ENCODE data around the gene EPB41L1. TPM values are rescaled to one million over a fixed set of nuclear protein-coding genes. Genes with fewer than 3 reads are reported as not detected.

The EPB41L1 gene
- total RNA-seq, 1 experiment from 2014 or later: 5.9 TPM

DNA sequence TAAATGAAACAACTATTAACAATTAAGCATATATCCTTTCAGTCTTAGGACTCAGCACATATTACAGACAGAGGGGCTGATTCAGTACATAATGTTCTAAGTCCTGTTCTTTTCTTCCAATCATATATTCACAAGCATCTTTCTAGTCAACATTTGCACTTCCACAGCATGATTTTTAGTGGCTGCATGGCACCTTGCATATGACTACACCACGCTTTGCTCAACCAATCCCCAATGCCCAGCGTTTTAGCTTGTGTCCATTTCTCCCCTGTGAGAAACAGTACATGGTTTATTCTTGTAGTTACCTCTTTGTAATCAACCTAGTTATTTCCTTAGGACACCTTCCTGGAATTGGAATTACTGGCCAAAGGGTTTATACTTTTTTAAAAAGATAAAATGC lies 115.0 kb downstream of the EPB41L1 start:
- H4K20me1 ChIP-seq (ENCODE audit: insufficient read depth, low read depth, low read length): no peaks in the 10 kb centered on the region
- no peak overlapping the region for H3K4me2 ChIP-seq (ENCODE audit: low read depth, low read length, poor library complexity, severe bottlenecking)
- no peaks in the 10 kb centered on the region for H3K4me1 ChIP-seq (ENCODE audit: low read length)
- H3K36me3 ChIP-seq (ENCODE audit: insufficient read depth, low read length): no peaks in the 10 kb centered on the region
- no peak overlapping the region for H3K9ac ChIP-seq (ENCODE audit: low read length)
- no peaks in the 10 kb centered on the region for H3K27me3 ChIP-seq (ENCODE audit: low read length)
- H3K79me2 ChIP-seq (ENCODE audit: low read length): no peaks in the 10 kb centered on the region
- H3K9me3 ChIP-seq (ENCODE audit: low read length): no peaks in the 10 kb centered on the region
- no peak overlapping the region for H3K27ac ChIP-seq (ENCODE audit: low read length)
- no peak overlapping the region for H2AFZ ChIP-seq (ENCODE audit: low read length)
- DNase-seq: peak; percentile 33
- no peak overlapping the region for H3K4me3 ChIP-seq (ENCODE audit: low read length)
- H3K9me2 ChIP-seq (replicated peaks; ENCODE audit: insufficient read depth, low read length): no peaks in the 10 kb centered on the region

DNA sequence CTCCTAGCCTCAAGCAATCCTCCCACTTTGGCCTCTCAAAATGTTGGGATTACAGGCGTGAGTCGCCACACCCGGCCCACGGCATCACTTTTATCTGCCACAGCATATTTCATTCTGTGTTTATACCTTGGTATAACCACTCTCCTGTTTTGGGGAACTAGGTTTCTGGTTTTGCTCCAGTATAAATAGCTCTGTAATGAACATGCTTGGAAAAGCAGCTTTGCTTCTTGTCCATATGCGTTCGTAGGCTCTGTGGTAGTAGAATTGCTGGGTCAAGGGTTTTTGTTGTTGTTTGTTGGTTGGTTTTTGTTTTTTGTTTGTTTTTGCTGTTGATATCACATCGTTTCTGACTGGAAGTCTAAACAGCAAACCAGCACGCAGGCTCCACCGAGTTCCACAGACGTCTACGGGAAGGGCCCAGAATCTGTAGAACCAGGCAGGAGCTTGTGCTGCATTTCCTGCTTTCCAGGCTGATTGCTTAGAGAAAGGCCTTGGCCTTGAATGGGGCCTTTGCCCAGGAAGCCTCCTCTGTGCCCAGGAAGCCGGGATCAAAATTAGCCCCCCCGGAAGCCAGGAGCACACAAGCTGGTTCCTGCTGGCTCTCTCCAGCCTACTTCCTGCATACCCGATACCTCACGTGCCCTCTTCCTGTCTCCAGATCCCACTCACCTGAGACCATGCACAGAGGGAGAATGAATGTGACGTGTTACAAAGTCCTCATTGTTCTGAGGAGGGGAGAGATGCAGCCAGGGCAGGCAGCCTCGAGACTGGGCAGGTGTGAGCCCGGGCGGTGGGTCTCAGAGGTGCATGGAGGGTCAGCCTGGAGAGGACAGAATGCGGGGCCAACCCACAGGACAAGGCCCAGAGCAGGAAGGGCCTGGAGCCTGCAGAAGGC lies 116.5 kb downstream of the EPB41L1 start:
- no peak overlapping the region for H3K9ac ChIP-seq (ENCODE audit: low read length)

DNA sequence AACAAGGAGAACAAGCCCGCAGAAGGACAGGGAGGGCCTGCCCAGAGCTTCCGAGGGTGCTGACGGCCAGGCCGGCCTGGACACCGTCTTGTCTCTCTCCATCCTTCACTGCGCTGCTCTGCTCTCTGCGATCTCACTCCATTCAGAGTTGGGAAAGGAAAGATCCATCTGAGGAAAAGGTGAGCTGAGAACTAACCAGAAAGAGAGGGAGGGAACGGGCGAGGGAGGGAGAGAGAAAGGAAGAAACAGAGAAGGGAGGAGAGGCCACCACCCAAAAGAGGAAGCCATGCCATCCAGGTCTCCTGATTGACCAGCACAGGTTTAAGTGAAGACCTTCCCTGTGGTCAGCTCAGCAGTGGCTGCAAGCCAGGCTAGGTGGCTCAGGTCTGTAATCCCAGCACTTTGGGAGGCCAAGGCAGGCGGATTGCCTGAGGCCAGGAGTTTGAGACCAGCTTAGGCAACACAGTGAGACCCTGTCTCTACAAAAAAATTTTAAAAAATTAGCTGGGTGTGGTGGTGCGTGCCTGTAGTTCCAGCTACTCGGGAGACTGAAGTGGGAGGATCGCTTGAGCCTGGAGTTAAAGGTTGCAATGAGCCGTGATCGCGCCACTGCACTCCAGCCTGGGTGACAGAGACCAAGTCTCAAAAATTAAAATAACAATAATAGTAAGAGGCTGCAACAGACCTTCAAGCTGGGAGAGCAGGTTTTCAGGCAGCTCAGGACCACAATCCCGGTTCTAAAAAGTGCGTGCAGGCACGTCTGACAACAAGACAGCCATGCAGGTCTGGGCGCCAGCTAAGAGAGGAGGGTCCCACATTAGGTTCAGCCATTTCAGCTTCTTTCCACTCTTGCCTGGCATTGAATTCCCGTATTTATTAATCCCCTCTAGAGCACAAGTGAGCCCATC lies 117.4 kb downstream of the EPB41L1 start:
- no peaks in the 10 kb centered on the region for H3K79me2 ChIP-seq (ENCODE audit: low read length)
- no peaks in the 10 kb centered on the region for H3K27me3 ChIP-seq (ENCODE audit: low read length)
- no peak overlapping the region for H3K4me3 ChIP-seq (ENCODE audit: low read length)
- H3K9me2 ChIP-seq (replicated peaks; ENCODE audit: insufficient read depth, low read length): no peaks in the 10 kb centered on the region
- no peak overlapping the region for H3K4me2 ChIP-seq (ENCODE audit: low read depth, low read length, poor library complexity, severe bottlenecking)
- H3K9me3 ChIP-seq (ENCODE audit: low read length): no peaks in the 10 kb centered on the region
- DNase-seq: peak; percentile 25
- no peak overlapping the region for H2AFZ ChIP-seq (ENCODE audit: low read length)
- no peak overlapping the region for H3K27ac ChIP-seq (ENCODE audit: low read length)
- no peaks in the 10 kb centered on the region for H3K36me3 ChIP-seq (ENCODE audit: insufficient read depth, low read length)
- no peak overlapping the region for H3K9ac ChIP-seq (ENCODE audit: low read length)
- no peaks in the 10 kb centered on the region for H4K20me1 ChIP-seq (ENCODE audit: insufficient read depth, low read depth, low read length)
- no peaks in the 10 kb centered on the region for H3K4me1 ChIP-seq (ENCODE audit: low read length)

More for the DNA sequence above, 116.5 kb downstream of the EPB41L1 start:
- DNase-seq: no peak
- H4K20me1 ChIP-seq (ENCODE audit: insufficient read depth, low read depth, low read length): no peaks in the 10 kb centered on the region
- H3K79me2 ChIP-seq (ENCODE audit: low read length): no peaks in the 10 kb centered on the region
- no peak overlapping the region for H3K4me3 ChIP-seq (ENCODE audit: low read length)
- no peaks in the 10 kb centered on the region for H3K36me3 ChIP-seq (ENCODE audit: insufficient read depth, low read length)
- no peaks in the 10 kb centered on the region for H3K9me3 ChIP-seq (ENCODE audit: low read length)
- H3K9me2 ChIP-seq (replicated peaks; ENCODE audit: insufficient read depth, low read length): no peaks in the 10 kb centered on the region
- no peak overlapping the region for H2AFZ ChIP-seq (ENCODE audit: low read length)
- no peak overlapping the region for H3K27ac ChIP-seq (ENCODE audit: low read length)
- no peaks in the 10 kb centered on the region for H3K4me1 ChIP-seq (ENCODE audit: low read length)
- H3K27me3 ChIP-seq (ENCODE audit: low read length): no peaks in the 10 kb centered on the region
- no peak overlapping the region for H3K4me2 ChIP-seq (ENCODE audit: low read depth, low read length, poor library complexity, severe bottlenecking)

DNA sequence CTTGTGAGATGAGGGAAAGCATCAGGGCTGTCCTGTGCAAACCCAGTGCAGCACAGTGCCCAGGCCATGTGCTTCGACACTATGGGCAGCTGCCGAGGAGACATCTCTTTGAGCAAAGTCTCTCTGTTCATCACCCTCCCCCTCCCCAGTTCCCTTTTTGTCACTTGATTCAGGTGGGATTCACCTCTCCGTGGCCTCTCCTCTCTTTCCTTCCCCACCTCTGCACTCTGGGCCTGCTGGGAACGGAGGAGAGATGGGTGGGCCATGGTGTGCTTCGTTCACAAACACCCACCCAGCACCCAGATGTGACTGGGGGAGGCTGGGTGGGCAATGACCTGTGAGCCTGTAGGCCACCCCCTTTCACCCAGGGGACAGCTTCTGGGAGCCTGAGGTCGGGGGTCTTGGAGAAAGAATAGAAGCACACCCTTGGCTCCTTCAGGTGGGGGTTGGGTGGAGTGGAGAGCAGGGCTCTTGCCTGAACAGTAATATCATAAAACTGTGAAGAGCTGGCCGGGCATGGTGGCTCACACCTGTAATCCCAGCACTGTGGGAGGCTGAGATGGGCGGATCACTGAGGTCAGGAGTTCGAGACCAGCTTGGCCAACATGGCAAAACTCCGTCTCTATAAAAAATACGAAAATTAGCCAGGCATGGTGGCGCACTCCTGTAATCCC lies 118.1 kb downstream of the EPB41L1 start:
- no peaks in the 10 kb centered on the region for H3K27me3 ChIP-seq (ENCODE audit: low read length)
- H3K4me1 ChIP-seq (ENCODE audit: low read length): no peaks in the 10 kb centered on the region
- H4K20me1 ChIP-seq (ENCODE audit: insufficient read depth, low read depth, low read length): no peaks in the 10 kb centered on the region
- no peak overlapping the region for H3K4me3 ChIP-seq (ENCODE audit: low read length)
- no peaks in the 10 kb centered on the region for H3K9me2 ChIP-seq (replicated peaks; ENCODE audit: insufficient read depth, low read length)
- no peaks in the 10 kb centered on the region for H3K36me3 ChIP-seq (ENCODE audit: insufficient read depth, low read length)
- H3K27ac ChIP-seq (ENCODE audit: low read length): no peak overlapping the region
- no peak overlapping the region for H2AFZ ChIP-seq (ENCODE audit: low read length)
- no peak for DNase-seq
- no peaks in the 10 kb centered on the region for H3K9me3 ChIP-seq (ENCODE audit: low read length)
- H3K9ac ChIP-seq (ENCODE audit: low read length): no peak overlapping the region
- no peaks in the 10 kb centered on the region for H3K79me2 ChIP-seq (ENCODE audit: low read length)
- H3K4me2 ChIP-seq (ENCODE audit: low read depth, low read length, poor library complexity, severe bottlenecking): no peak overlapping the region

DNA sequence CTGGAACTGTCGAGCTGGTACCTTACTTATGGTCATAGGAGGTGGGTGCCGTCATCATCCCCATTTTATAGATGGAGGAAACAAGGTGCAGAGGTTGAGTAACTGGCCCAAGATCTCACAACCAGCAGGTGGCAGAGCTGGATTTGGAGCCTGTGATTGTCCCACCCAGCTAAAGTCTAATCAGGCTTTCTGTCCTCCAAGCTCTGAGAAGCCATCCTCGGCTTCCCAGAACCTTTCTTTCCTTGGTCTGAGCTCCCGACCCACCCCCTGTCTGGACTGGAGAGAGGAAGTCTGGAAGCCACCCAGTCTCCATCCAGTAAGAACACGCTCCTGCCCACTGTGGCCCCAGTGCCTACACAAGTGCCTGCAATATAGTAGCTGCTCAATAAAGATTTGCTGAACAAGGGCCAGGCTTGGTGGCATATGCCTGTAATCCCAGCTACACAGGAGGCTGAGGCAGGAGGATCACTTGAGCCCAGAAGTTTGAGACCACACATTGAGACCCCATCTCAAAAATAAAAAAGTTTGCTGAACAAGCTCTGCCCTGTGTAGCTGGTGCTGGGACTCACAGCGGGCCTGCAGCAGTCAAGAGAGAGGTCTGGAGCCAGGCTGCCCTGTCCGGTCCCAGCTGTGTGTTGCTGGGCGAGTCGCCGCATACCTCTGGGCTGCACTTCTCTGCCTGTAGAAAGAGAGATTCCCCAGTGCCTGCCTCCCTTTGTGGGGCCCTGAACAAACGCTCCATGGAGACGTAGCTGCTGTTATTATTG lies 119.1 kb downstream of the EPB41L1 start:
- no peak overlapping the region for H3K27ac ChIP-seq (ENCODE audit: low read length)
- H3K4me3 ChIP-seq (ENCODE audit: low read length): no peak overlapping the region
- H2AFZ ChIP-seq (ENCODE audit: low read length): no peak overlapping the region
- H3K9ac ChIP-seq (ENCODE audit: low read length): no peak overlapping the region
- H3K36me3 ChIP-seq (ENCODE audit: insufficient read depth, low read length): no peaks in the 10 kb centered on the region
- H3K79me2 ChIP-seq (ENCODE audit: low read length): no peaks in the 10 kb centered on the region
- H4K20me1 ChIP-seq (ENCODE audit: insufficient read depth, low read depth, low read length): no peaks in the 10 kb centered on the region
- no peak overlapping the region for H3K4me2 ChIP-seq (ENCODE audit: low read depth, low read length, poor library complexity, severe bottlenecking)
- no peaks in the 10 kb centered on the region for H3K4me1 ChIP-seq (ENCODE audit: low read length)
- no peaks in the 10 kb centered on the region for H3K27me3 ChIP-seq (ENCODE audit: low read length)
- H3K9me3 ChIP-seq (ENCODE audit: low read length): no peaks in the 10 kb centered on the region
- H3K9me2 ChIP-seq (replicated peaks; ENCODE audit: insufficient read depth, low read length): no peaks in the 10 kb centered on the region
- peak; percentile 72 for DNase-seq

DNA sequence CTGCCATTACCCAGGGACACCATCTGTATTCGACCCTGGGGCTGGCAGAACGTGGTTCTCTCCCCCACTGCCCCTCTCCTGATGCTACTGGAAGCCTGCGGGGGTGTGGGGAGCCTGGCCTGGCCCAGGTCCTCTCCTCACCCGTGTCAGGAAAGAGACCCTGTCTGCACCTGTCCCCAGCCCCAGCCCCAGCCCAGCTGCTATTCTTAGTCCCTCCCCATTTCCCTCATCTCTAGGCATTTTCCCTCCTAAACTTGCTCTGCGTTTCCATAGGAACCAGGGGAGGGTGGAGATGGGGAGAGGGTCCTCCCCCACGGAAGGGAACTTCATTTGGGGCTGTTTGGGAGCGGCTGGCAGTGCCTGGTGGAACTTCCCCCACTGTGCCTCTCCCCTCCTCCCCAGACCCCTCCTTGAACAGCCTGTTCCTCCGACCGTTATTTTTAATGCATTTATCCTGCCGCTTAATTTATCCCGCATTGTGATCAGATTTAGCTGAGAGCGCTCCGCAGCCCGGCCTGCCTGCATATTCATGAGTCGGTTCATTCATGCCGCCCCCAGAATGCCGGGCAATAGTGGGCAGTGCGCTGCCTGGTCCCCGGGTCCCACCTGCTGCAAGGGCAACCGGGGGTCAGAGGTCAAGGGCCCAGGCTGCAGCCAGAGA lies 119.8 kb downstream of the EPB41L1 start:
- no peaks in the 10 kb centered on the region for H4K20me1 ChIP-seq (ENCODE audit: insufficient read depth, low read depth, low read length)
- no peak overlapping the region for H3K9ac ChIP-seq (ENCODE audit: low read length)
- H3K79me2 ChIP-seq (ENCODE audit: low read length): no peaks in the 10 kb centered on the region
- no peak overlapping the region for H3K4me2 ChIP-seq (ENCODE audit: low read depth, low read length, poor library complexity, severe bottlenecking)
- no peaks in the 10 kb centered on the region for H3K9me3 ChIP-seq (ENCODE audit: low read length)
- no peaks in the 10 kb centered on the region for H3K36me3 ChIP-seq (ENCODE audit: insufficient read depth, low read length)
- H3K27me3 ChIP-seq (ENCODE audit: low read length): no peaks in the 10 kb centered on the region
- no peak overlapping the region for H3K4me3 ChIP-seq (ENCODE audit: low read length)
- DNase-seq: no peak
- no peak overlapping the region for H2AFZ ChIP-seq (ENCODE audit: low read length)
- H3K4me1 ChIP-seq (ENCODE audit: low read length): no peaks in the 10 kb centered on the region
- no peaks in the 10 kb centered on the region for H3K9me2 ChIP-seq (replicated peaks; ENCODE audit: insufficient read depth, low read length)
- H3K27ac ChIP-seq (ENCODE audit: low read length): no peak overlapping the region

DNA sequence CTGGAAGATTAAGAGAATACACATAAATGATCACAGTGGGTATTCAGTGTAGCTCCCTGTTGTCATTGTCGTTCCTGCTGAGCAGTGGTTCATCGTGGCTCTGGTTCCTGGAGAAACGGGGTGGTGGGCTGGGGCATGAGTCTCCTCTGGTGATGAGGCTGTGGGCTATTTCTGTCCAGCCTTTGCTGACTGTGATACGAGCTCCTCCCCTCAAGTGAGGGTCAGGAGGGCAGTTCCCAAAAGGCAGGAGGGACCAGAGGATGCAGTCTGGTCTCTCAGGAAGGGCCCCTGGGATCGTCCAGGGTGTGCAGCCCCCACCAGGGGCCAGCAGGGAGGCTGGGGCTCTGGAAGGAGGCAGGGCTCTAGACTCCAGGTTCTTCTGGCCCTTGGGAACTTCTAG lies 120.5 kb downstream of the EPB41L1 start:
- no peak overlapping the region for H3K9ac ChIP-seq (ENCODE audit: low read length)
- no peaks in the 10 kb centered on the region for H3K9me2 ChIP-seq (replicated peaks; ENCODE audit: insufficient read depth, low read length)
- no peaks in the 10 kb centered on the region for H3K4me1 ChIP-seq (ENCODE audit: low read length)
- H3K9me3 ChIP-seq (ENCODE audit: low read length): no peaks in the 10 kb centered on the region
- DNase-seq: peak; percentile 6
- no peak overlapping the region for H3K4me3 ChIP-seq (ENCODE audit: low read length)
- H3K4me2 ChIP-seq (ENCODE audit: low read depth, low read length, poor library complexity, severe bottlenecking): no peak overlapping the region
- no peaks in the 10 kb centered on the region for H3K36me3 ChIP-seq (ENCODE audit: insufficient read depth, low read length)
- no peaks in the 10 kb centered on the region for H4K20me1 ChIP-seq (ENCODE audit: insufficient read depth, low read depth, low read length)
- H3K27ac ChIP-seq (ENCODE audit: low read length): no peak overlapping the region
- H2AFZ ChIP-seq (ENCODE audit: low read length): no peak overlapping the region
- H3K79me2 ChIP-seq (ENCODE audit: low read length): no peaks in the 10 kb centered on the region
- no peaks in the 10 kb centered on the region for H3K27me3 ChIP-seq (ENCODE audit: low read length)

All from Karpas-422 (cell line).